NT2/D1 (cell line): ENCODE data around the gene CAPN14.

Experiments used
- DNase-seq: peaks from one replicate; pipeline ENCODE4 v3.0.0-alpha.2; 2011; ENCODE audit warnings: low read depth, low spot score
- H3K27me3 ChIP-seq: 2 replicates; pipeline ENCODE4 v1.6.0; 2011; ENCODE audit warnings: mild to moderate bottlenecking; ENCODE audit not compliant: insufficient read length, insufficient read depth
- H3K36me3 ChIP-seq: 2 replicates; pipeline ENCODE4 v1.6.1; 2011; ENCODE audit warnings: mild to moderate bottlenecking, low read length, mixed read lengths; ENCODE audit not compliant: insufficient read depth, insufficient read length
- H3K4me1 ChIP-seq: 2 replicates; pipeline ENCODE4 v1.5.1; 2011; ENCODE audit not compliant: insufficient read depth, insufficient read length
- H3K4me3 ChIP-seq: 2 replicates; pipeline ENCODE4 v1.5.1; 2011; ENCODE audit warnings: low read depth; ENCODE audit not compliant: insufficient read length
- H3K9ac ChIP-seq: 2 replicates; pipeline ENCODE4 v1.6.0; 2011; ENCODE audit warnings: low read depth; ENCODE audit not compliant: insufficient read length
- H3K9me3 ChIP-seq: 2 replicates; pipeline ENCODE4 v1.5.1; 2011; ENCODE audit warnings: mild to moderate bottlenecking, low read length; ENCODE audit not compliant: insufficient read depth
- SUZ12 ChIP-seq: IDR thresholded peaks from 2 replicates; pipeline ENCODE4 v1.6.1; 2011; ENCODE audit not compliant: insufficient read length, insufficient read depth; ENCODE audit errors: extremely low read depth
- YY1 ChIP-seq: IDR thresholded peaks from 2 replicates; pipeline ENCODE4 v1.6.1; 2011; ENCODE audit not compliant: insufficient read length, insufficient read depth
- ZNF274 ChIP-seq: IDR thresholded peaks from 2 replicates; pipeline ENCODE4 v1.6.1; 2011; ENCODE audit warnings: mild to moderate bottlenecking, low read depth, low read length

The CAPN14 gene

DNA sequence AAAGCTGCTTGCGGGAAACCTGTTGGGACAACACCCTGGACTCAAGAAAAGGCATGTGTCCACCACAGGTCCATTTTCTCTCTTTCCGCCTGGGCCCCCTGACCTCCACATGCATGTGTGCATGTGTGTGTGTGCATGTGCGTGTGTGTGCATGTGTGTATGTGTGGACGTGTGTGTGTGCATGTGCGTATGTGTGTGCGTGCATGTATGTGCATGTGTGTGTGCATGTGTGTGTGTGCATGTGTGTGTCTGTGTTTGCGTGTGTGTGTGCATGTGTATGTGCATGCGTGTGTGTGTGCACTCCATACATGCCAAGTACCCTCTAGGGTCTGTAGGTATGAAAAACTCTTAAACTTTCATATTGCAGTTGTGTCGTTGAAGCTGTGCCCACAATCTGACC, 16.3 kb downstream of the CAPN14 start:
- Histone ChIP-seq H3K36me3 (no peaks in the 10 kb centered on the region), H3K9me3 (no peaks in the 10 kb centered on the region)
- no peak for TF ChIP-seq SUZ12
- no peak for TF ChIP-seq YY1
- TF ChIP-seq ZNF274: no peak

DNA sequence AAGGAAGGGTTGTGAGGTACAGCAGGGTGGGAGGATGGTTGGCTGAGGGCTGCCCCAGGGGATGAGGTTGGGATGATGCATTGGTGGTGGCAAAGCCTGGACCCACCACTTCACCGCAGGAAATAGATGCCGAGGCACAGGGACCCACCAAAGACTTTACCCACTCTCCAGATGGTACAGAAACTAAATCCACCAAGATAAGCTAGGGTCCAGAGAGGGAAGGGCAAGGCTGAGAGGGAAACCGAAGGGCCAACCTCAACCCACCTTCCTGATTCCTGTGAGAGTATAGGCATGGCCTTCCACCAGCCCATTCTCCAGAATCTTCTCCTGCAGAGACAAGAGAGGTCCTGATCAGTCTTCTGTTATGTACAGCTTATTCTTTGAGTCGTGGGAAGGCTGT, 18.1 kb downstream of the CAPN14 start:
- no peaks in the 10 kb centered on the region for H3K36me3 ChIP-seq
- H3K27me3 ChIP-seq: no peaks in the 10 kb centered on the region
- no peaks in the 10 kb centered on the region for H3K9me3 ChIP-seq
- no peak overlapping the region for H3K9ac ChIP-seq
- TF ChIP-seq ZNF274: no peak
- H3K4me3 ChIP-seq: no peak overlapping the region
- H3K4me1 ChIP-seq: no peaks in the 10 kb centered on the region
- no peak for DNase-seq

More for the DNA sequence above, 16.3 kb downstream of the CAPN14 start:
- Histone ChIP-seq H3K27me3 (no peaks in the 10 kb centered on the region), H3K4me1 (no peaks in the 10 kb centered on the region), H3K9ac (no peak overlapping the region), H3K4me3 (no peak overlapping the region)
- DNase-seq: no peak

DNA sequence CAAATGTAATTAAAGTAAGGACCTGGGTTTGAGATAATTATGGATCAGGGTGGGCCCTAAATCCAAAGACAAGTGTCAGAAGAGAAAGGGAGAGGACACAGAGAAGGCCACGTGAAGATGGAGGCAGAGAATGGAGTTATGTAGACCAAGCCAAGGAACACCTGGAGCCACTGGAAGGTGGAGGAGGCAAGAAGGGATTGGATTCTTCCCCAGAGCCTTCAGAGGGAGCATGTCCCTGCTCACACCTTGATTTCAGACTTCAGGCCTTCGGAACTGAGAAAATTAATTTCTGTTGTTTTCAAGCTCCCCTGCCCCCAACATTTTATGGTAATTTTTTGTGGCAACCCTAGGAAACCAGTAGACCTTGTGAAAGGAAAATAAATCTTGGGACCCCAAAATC, 19.6 kb downstream of the CAPN14 start:
- Histone ChIP-seq H3K4me1 (no peaks in the 10 kb centered on the region), H3K9me3 (no peaks in the 10 kb centered on the region), H3K4me3 (no peak overlapping the region), H3K36me3 (no peaks in the 10 kb centered on the region), H3K9ac (no peak overlapping the region), H3K27me3 (no peaks in the 10 kb centered on the region)
- TF ChIP-seq YY1 (no peak), SUZ12 (no peak), ZNF274 (no peak)
- DNase-seq: no peak

DNA sequence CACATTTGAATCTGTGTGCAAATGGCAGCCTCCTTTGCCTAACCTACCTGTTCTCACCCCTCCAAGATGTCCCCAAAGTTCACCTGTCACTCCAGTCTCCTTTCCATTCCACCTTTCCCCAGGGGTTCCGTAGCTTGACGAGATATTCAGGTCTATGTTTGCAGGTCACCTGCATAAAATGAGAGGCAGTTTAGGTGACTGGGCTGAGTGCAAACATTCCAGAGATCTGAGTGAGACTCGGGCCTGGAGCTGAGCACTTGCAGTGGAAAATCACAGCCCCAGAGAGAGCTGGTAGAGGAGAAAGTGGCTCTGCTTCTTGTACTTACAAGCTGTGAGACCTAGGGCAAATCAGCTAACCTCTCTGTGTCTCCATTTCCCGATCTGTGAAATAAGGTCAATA, 20.1 kb downstream of the CAPN14 start:
- TF ChIP-seq SUZ12 (no peak), YY1 (no peak), ZNF274 (no peak)

DNA sequence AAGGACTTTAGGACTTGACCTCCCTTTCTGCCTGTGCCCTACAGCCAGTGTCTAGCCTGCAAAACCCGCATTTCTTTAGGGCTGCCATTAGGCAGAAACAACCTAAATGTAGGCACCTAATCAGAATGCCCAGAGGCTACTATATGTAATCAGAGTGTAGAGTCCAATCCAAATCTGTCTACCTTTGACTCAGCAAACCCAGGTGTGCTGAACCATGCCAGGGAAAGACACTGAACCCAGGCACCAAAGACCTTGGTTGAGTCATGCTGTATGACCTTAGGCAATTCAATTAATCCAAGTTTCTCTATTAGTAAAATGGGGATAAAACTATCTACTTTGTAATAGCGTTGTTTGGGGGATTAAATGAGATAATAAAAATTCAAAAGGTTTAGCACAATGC, 20.7 kb downstream of the CAPN14 start:
- no peak for DNase-seq
- Histone ChIP-seq H3K9me3 (no peaks in the 10 kb centered on the region), H3K4me1 (no peaks in the 10 kb centered on the region), H3K4me3 (no peak overlapping the region), H3K9ac (no peak overlapping the region), H3K36me3 (no peaks in the 10 kb centered on the region), H3K27me3 (no peaks in the 10 kb centered on the region)
- TF ChIP-seq SUZ12 (no peak), ZNF274 (no peak), YY1 (no peak)

More for the DNA sequence above, 20.1 kb downstream of the CAPN14 start:
- Histone ChIP-seq H3K9ac (no peak overlapping the region), H3K4me3 (no peak overlapping the region), H3K27me3 (no peaks in the 10 kb centered on the region), H3K9me3 (no peaks in the 10 kb centered on the region), H3K4me1 (no peaks in the 10 kb centered on the region), H3K36me3 (no peaks in the 10 kb centered on the region)
- no peak for DNase-seq

DNA sequence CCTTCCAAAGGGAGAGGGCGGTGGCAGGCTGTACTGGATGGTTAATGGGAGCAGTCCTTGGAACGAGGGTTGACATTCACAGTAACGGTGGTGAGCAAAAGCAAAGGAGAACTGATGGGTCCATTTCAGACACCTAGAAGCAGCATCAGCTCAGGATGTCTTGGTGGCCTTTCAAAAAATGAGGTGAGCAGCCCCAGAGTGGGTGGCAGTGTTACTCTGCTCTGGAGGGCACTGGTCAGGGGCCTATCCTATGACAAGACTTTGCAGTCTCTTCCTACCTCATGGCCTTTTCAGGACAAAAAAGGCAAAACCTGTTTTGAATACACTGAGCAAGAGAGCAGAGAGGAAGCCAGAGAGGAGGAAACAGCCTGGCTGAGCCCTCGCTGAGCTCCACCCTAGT, 23.5 kb downstream of the CAPN14 start:
- Histone ChIP-seq H3K36me3 (no peaks in the 10 kb centered on the region), H3K9ac (no peak overlapping the region), H3K9me3 (no peaks in the 10 kb centered on the region), H3K4me3 (no peak overlapping the region), H3K27me3 (no peaks in the 10 kb centered on the region), H3K4me1 (no peaks in the 10 kb centered on the region)
- TF ChIP-seq YY1 (no peak), ZNF274 (no peak), SUZ12 (no peak)
- DNase-seq: no peak

DNA sequence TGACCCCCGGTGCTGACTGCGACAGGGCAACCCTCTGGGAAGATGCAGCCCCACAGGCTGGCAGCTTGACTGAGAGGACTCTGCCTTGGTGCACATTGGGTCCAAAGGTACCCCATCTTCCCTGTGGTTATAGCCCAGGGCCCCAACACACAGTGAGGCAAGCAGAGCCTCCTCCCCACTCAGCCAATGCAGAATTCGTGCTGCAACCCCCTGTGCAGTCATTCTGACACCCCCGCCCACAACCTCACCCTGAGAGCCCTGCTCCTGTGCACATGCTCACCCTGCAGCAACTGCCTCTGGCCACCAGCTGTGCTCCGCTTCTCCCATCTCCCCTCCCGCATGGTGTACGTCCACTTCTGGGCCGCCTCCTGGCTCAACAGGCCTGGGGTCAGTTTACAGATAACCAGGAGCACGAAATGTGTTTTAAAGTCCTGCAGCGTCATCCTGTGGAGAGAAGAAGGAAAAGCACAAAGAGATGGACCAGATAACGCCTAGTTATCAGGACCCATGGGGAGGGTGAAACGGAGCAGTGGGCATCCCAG, 24.4 kb downstream of the CAPN14 start:
- H3K9me3 ChIP-seq: no peaks in the 10 kb centered on the region
- H3K4me3 ChIP-seq: no peak overlapping the region
- DNase-seq: no peak
- H3K4me1 ChIP-seq: no peaks in the 10 kb centered on the region
- no peak for TF ChIP-seq YY1
- no peak for TF ChIP-seq ZNF274
- TF ChIP-seq SUZ12: no peak
- no peaks in the 10 kb centered on the region for H3K36me3 ChIP-seq
- H3K27me3 ChIP-seq: no peaks in the 10 kb centered on the region
- no peak overlapping the region for H3K9ac ChIP-seq

DNA sequence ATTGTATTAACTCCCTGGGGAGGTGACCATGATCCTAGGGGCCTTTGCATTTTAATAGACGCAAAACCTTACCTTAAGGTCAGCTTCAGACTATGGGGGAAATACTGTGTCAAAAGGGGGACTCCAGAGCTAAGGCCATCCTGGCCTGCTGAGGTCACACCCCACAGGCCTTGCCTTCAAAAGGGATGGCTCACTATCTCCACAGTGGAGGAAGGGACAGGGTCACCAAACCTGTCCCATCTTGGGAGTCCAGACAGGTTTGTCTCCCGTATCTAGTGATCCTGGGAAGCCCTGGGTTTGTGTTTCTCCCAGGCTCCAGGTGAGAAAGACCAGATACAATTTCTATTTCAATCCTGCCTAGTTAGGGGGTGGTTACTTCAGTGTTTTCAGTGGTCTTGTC, 24.9 kb downstream of the CAPN14 start:
- Histone ChIP-seq H3K9ac (no peak overlapping the region), H3K36me3 (no peaks in the 10 kb centered on the region), H3K9me3 (no peaks in the 10 kb centered on the region), H3K27me3 (no peaks in the 10 kb centered on the region), H3K4me1 (no peaks in the 10 kb centered on the region), H3K4me3 (no peak overlapping the region)
- no peak for TF ChIP-seq YY1
- TF ChIP-seq SUZ12: no peak
- TF ChIP-seq ZNF274: no peak
- no peak for DNase-seq
